ENCODE data around the gene GNG12. TPM values are rescaled to one million over a fixed set of nuclear protein-coding genes. Genes with fewer than 3 reads are reported as not detected.
A peak's percentile ranks its signal among the peaks of the same experiment; 100 is the strongest.

Gene GNG12
- total and polyA plus RNA-seq, 9 of the 15 experiments (the other 6 are each of a cell fraction or from before 2014, with no cell fraction given): 2.6 to 6.0 (median 4.1) TPM

DNA sequence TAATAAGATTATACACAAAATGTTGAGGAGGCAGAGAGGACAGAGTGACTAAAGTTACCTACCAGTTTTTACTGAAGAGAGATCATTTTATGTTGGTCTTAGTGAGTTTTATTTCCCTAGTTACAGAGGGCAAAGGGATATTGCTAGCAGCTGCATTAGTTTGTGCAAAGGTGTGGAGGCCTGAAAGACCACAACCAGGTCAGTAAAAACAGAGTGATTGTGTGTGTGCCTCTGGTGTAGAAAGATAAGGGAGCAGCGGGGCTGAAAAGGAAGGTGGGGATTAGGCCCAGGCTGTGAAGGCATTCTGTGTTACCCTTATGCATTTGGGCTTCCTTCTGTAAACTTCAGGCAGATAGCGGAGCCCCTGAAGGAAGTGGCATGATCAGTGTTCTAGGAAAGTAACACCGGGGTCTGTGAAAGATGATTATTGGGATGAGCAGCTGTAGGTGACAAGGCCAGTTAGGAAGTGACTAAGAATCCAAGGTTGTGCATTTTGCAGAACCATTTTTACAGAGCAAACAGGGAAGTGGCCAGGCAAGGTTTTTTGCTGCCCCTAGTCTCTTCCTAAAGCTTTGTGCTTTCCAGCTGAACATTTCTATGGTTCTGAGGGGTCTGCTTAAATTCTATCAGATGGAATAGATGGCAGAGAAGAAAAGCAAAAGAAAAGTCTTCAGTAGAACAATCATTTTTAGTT, 144.6 kb downstream of the GNG12 start (continued):
- TF ChIP-seq KLF13 (tag; IDR thresholded peaks at IDR 0.05; ENCODE audit: borderline replicate concordance, low read depth): no peak
- peak; percentile 95 for TF ChIP-seq NCOR1 (IDR thresholded peaks at IDR 0.05)
- TF ChIP-seq, protein P1, sequence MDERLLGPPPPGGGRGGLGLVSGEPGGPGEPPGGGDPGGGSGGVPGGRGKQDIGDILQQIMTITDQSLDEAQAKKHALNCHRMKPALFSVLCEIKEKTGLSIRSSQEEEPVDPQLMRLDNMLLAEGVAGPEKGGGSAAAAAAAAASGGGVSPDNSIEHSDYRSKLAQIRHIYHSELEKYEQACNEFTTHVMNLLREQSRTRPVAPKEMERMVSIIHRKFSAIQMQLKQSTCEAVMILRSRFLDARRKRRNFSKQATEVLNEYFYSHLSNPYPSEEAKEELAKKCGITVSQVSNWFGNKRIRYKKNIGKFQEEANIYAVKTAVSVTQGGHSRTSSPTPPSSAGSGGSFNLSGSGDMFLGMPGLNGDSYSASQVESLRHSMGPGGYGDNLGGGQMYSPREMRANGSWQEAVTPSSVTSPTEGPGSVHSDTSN (CRISPR knock-in tag; IDR thresholded peaks at IDR 0.05; ENCODE audit: low read depth): no peak
- TF ChIP-seq, protein P1 (tag; conservative IDR thresholded peaks at IDR 0.05; ENCODE audit: low read depth): no peak
- TF ChIP-seq FOXK1 (CRISPR knock-in tag; IDR thresholded peaks at IDR 0.05; ENCODE audit: borderline replicate concordance): no peak
- TF ChIP-seq POLR2G (IDR thresholded peaks at IDR 0.05; ENCODE audit: low read depth, low read length): peak; percentile 73
- TF ChIP-seq, protein P2, sequence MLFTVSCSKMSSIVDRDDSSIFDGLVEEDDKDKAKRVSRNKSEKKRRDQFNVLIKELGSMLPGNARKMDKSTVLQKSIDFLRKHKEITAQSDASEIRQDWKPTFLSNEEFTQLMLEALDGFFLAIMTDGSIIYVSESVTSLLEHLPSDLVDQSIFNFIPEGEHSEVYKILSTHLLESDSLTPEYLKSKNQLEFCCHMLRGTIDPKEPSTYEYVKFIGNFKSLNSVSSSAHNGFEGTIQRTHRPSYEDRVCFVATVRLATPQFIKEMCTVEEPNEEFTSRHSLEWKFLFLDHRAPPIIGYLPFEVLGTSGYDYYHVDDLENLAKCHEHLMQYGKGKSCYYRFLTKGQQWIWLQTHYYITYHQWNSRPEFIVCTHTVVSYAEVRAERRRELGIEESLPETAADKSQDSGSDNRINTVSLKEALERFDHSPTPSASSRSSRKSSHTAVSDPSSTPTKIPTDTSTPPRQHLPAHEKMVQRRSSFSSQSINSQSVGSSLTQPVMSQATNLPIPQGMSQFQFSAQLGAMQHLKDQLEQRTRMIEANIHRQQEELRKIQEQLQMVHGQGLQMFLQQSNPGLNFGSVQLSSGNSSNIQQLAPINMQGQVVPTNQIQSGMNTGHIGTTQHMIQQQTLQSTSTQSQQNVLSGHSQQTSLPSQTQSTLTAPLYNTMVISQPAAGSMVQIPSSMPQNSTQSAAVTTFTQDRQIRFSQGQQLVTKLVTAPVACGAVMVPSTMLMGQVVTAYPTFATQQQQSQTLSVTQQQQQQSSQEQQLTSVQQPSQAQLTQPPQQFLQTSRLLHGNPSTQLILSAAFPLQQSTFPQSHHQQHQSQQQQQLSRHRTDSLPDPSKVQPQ (CRISPR knock-in tag; IDR thresholded peaks at IDR 0.05; ENCODE audit: borderline replicate concordance): no peak
- peak; percentile 88; the same call in 1 of the 2 replicates for TF ChIP-seq HDAC2 (IDR thresholded peaks at IDR 0.05)
- peak; percentile 51; the same call in 1 of the 2 replicates for TF ChIP-seq ELF4 (CRISPR knock-in tag; IDR thresholded peaks at IDR 0.05)
- peak; percentile 71; the same call in 1 of the 2 replicates for TF ChIP-seq GATAD2B (IDR thresholded peaks at IDR 0.05; ENCODE audit: borderline replicate concordance)
- TF ChIP-seq, protein P3, sequence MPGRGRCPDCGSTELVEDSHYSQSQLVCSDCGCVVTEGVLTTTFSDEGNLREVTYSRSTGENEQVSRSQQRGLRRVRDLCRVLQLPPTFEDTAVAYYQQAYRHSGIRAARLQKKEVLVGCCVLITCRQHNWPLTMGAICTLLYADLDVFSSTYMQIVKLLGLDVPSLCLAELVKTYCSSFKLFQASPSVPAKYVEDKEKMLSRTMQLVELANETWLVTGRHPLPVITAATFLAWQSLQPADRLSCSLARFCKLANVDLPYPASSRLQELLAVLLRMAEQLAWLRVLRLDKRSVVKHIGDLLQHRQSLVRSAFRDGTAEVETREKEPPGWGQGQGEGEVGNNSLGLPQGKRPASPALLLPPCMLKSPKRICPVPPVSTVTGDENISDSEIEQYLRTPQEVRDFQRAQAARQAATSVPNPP (IDR thresholded peaks at IDR 0.05; ENCODE audit: borderline replicate concordance, insufficient read depth, insufficient read length): no peak
- TF ChIP-seq ZNF324 (CRISPR knock-in tag; IDR thresholded peaks at IDR 0.05): no peak
- TF ChIP-seq, protein P4, sequence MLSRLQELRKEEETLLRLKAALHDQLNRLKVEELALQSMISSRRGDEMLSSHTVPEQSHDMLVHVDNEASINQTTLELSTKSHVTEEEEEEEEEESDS (CRISPR knock-in tag; IDR thresholded peaks at IDR 0.05): no peak
- TF ChIP-seq NFYB (IDR thresholded peaks at IDR 0.05; ENCODE audit: extremely low read depth, insufficient read length): no peak
- peak in 1 of 2 experiments; percentile 67; a peak in 2 of 4 replicates for TF ChIP-seq NONO (IDR thresholded peaks at IDR 0.05; ENCODE audit: low read depth in 2 of 2, low read length in 1 of 2)
- peak; percentile 25 for TF ChIP-seq ZFP36 (IDR thresholded peaks at IDR 0.05; ENCODE audit: low read depth, low read length, partially characterized antibody)
- peak; percentile 85 for TF ChIP-seq HDAC3 (IDR thresholded peaks at IDR 0.05; ENCODE audit: borderline replicate concordance, partially characterized antibody)
- TF ChIP-seq, protein P5, sequence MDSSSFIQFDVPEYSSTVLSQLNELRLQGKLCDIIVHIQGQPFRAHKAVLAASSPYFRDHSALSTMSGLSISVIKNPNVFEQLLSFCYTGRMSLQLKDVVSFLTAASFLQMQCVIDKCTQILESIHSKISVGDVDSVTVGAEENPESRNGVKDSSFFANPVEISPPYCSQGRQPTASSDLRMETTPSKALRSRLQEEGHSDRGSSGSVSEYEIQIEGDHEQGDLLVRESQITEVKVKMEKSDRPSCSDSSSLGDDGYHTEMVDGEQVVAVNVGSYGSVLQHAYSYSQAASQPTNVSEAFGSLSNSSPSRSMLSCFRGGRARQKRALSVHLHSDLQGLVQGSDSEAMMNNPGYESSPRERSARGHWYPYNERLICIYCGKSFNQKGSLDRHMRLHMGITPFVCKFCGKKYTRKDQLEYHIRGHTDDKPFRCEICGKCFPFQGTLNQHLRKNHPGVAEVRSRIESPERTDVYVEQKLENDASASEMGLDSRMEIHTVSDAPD (CRISPR knock-in tag; IDR thresholded peaks at IDR 0.05): no peak
- peak; percentile 28 for TF ChIP-seq DACH1 (IDR thresholded peaks at IDR 0.05; ENCODE audit: partially characterized antibody)

Data from K562 (cell line).